GM18868 (cell line): ENCODE measurements around the gene FUT8.

Experiments used
- ATAC-seq: cut with Tn5 transposase; IDR thresholded peaks from one replicate; pipeline ENCODE4 v1.9.1; 2021; ENCODE audit warnings: mild to moderate bottlenecking, moderate library complexity; ENCODE audit not compliant: unreplicated experiment

FUT8 gene

DNA sequence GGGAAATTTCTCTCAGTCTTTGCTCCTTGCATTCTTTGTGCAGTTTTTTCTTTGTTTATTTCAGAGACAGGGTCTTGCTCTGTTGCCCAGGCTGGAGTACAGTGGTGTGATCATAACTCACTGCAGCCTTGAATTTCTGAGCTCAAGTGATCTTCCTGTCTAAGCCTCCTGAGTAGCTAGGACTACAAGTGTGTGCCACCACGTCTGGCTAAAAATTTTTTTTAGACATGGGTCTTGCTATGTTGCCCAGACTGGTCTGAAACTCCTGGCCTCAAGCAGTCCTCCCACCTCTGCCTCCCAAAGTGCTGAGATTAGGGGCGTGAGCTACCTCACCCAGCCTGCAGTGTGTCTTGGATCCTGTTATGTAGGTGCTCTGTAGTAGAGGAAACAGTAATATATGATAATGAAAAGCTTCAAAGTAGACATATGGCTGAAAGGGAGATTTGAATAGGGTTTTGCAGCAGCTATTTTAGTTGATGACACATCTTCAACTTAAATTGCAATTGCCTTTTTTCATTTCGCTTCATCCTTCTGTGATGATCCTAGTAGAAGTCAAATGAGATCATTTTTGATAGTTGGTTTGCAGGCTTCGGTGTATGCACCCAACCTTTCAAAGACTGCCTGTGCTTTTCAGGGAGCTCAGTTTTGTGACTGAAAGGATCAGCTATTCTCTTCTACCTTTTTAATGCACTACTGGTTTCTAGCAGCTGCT lies 75.4 kb downstream of the FUT8 start:
- ATAC-seq, result peak; percentile 49

- ATAC-seq, result no peak
These were observed 78.7 kb downstream of the FUT8 start for GRCh38 chr14:65491274-65491673.

GRCh38 chr14:65492266-65492665 lies 79.7 kb downstream of the FUT8 start:
- ATAC-seq, result no peak

DNA sequence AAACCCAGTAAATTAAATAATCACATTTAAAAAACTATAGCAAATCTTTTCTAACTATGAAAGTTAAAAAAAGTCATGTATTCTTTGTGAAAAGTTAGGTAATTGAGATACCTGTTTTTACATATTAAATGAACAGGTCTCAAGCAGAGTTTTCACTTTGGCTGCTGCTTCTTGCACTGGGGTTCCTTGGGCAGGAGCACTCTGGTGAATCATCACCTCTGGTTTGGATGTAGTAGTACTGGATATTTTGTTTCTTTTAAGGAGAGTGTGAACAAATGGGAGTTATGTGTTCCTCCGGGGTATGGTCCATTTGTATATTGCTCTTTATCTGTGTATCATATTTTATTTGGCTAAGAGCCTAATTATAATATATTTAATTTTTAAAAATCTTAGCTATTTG lies 82.7 kb downstream of the FUT8 start:
- no peak for ATAC-seq

DNA sequence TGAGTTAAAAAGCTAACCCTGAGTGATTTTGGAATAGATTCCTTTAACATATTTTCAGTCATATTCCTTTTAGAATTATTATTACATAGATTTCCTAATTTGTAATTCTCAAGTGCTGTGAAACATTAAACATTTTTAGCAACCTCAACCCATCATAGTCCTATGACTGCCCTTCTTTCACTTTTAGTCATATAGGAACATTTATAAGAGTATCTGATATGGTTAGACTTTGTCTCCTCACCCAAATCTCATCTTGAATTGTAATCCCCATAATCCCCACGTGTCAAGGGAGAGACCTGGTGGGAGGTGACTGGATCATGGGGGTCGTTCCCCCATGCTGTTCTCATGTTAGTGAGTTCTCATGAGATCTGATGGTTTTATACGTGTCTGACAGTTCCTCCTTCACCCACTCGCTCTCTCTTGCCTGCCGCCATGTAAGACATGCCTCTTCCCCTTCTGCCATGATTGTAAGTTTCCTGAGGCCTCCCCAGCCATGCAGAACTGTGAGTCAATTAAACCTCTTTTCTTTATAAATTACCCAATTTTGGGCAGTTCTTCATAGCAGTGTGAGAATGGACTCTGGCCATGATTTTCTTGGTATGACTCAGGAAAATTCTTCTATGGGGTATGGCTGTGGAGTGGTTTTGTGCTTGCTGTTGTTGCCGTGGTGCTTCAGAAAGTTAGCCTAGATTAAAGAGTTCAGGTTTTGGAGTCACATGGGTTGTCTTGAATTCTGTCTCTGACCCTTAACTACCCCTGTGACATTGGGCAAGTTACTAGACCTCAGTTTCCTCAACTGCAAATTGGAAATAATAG lies 83.9 kb downstream of the FUT8 start:
- no peak for ATAC-seq

DNA sequence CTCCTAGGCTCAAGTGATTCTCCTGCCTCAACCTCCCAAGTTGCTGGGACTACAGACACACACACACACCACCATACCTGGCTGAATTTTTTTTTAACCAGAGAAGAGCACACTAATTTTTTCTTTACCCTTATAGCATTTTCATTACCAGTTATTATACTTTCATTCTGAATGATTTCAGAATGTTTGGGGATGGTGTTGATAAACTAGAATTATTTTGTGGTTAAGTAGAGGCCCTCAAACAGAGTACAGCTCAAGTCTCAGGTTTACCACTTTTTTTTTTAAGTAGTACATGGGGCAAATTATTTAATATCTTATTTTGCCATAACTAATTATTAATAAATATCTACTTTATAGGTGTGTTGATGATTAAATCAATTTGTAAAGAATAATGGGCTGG lies 86.6 kb downstream of the FUT8 start:
- ATAC-seq, result no peak

GRCh38 chr14:65500075-65500474 lies 87.5 kb downstream of the FUT8 start:
- ATAC-seq, result no peak

DNA sequence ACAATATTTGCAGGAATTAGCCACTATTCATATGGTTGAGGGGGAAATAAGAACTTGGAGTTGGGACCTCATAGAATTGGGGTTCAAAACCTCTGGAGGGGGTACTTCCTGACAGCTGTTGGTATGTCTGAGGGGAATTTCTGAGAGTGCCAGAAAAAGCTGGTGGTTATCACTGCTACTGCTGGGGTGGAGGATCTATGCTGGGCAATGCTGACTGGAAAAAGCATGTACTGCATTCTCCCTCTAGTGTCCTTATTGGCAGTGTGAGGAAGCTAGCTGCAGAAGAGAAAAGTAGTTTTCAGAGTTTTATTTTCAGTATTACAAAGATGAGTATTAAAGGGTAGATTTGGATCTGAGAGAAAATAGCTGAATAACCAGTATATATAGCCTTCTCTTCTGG lies 88.8 kb downstream of the FUT8 start:
- ATAC-seq, result peak; percentile 49

DNA sequence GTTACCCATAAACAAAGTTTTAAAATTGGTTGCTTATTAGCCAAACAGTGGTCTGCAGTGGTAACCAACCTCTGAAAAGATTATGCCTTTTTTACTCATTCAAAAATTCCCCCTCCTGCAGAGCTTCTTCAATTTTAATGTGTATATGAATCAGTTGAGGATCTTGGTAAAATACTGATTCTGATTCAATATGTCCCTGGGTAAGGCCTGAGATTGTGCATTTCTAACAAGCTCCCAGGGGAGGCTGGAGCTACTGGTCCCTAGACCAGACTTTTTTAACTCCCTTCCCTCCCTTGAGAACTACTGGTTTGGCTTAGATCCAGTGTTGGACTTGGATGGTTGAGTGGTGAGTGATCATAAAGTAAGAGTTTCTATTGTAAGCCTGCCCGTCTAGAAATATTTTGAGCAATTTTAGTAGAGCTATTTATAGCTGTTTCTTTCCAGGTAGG lies 90.2 kb downstream of the FUT8 start:
- peak; percentile 44 for ATAC-seq

GRCh38 chr14:65503771-65504170 lies 91.2 kb downstream of the FUT8 start:
- no peak for ATAC-seq

DNA sequence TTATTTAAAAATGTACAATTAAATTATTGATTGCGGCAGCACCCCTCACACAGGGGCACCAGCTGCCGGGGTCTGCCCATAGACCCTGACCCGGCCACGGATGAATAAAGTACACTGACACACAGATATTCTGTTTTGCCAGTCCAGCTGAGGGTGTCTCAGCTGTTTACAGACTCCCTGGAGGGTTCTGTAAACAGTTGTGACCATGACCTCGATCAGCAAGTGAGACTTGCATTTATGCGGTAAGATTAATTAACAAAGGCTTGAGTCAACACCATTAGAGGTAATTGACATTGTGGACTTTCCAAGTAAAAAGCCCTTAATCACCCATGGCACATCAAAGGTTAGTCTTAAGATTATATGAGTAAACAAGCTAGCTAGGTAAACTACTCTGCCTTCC lies 94.3 kb downstream of the FUT8 start:
- no peak for ATAC-seq

DNA sequence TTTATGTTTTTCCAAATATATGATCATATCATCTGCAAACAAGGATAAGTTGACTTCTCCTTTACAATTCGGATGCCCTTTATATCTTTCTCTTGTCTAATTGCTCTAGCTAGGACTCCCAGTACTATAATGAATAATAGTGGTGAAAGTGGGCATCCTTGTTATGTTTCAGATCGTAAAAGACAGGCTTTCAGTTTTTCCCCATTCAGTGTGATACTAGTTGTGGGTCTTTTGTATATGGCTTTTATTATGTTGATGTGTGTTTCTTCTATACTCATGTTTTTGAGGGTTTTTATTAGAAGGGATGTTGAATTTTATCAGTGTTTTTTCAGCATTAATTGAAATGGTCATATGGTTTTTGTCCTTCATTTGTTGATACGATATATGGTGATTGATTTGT lies 97.3 kb downstream of the FUT8 start:
- ATAC-seq, result no peak

DNA sequence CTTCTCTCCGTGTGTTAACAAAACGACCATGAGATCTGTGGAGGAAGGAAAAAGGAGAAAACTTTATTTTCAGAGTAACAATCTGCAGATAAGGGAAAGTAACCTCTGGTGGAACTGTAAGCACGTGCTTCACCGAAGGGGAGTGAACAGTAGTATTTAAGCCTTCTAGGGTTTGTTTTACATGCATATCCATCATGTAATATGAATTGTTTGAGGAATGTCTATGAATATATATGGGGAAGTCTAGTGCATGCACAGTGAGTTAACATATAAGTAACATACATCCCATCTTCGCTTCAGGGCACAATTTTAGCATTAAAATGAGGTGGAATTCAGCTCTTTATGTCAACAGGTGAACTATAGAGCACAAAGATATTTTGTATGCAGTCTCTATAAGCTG lies 101.1 kb downstream of the FUT8 start:
- no peak for ATAC-seq

GRCh38 chr14:65517635-65518542 lies 105.4 kb downstream of the FUT8 start:
- ATAC-seq, result no peak

- ATAC-seq, result no peak
These were observed 115.5 kb downstream of the FUT8 start for GRCh38 chr14:65528069-65528468.

DNA sequence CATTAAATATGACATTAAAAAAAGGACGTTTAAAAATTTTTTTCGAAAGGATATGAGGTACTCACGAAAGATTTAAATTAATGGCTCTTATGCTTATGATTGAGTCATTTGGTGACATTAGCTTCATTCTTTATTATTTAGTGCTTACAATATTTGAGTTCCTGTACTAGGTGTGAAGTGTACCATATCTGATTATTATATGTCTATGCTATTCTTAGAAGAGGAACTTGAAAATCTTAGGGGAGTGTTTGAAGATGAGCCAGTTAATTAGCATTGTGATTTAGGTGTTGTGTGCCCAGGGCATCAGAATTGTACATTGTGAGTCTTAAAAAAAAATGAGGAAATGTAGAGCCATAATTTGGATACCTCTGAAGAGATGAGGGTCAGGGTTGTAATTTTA lies 118.6 kb downstream of the FUT8 start:
- no peak for ATAC-seq

- ATAC-seq, result no peak
These were observed 121.3 kb downstream of the FUT8 start for GRCh38 chr14:65533736-65534404.

- ATAC-seq, result no peak
These were observed 124.4 kb downstream of the FUT8 start for GRCh38 chr14:65536781-65537423.

DNA sequence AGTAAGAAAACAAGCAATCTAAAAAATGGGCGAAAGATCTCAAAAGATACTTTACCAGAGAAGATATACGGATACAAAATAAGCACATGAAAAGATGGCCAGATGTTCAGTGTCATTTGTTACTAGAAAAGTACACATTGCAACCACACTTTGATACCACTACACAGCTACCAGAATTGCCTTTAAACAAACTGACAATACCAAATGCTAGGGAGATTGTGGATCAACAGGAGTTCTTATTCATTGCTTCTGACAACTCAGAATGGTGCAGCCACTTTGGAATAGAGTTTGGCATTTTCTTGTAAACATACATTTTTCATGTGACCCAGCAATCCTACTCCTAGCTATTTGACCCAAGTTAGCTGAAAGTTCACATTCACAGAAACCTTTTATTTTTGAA lies 136.3 kb downstream of the FUT8 start:
- ATAC-seq, result no peak

- ATAC-seq, result no peak
These were observed 136.9 kb downstream of the FUT8 start for GRCh38 chr14:65549429-65549828.
